Activated naive CD4-positive, alpha-beta T cell treated with anti-CD3 and anti-CD28 coated beads, Interleukin-2, amount 10 ng/mL, durations not matched to agents 7 days and 5 days (primary cell): Measurements from ENCODE around the gene MIS18A.
A peak's percentile ranks its signal among the peaks of the same experiment; 100 is the strongest.
"Not testable (repeated sequence)": the region's sequence is repeated elsewhere in the genome, so short reads cannot be mapped to it uniquely, and the experiment has no call there.

ENCODE experiments used
- CTCF ChIA-PET: fragments of 350-600 bp; sonication (Branson Sonifier 250); formaldehyde crosslinking; loops from one replicate; lab custom pipeline; 2021; ENCODE audit warnings: antibody characterized with exemption; lab: Charles Lee
- DNase-seq: peaks from one replicate; pipeline ENCODE4 v3.0.0-alpha.2; 2020
- H3K27ac Mint-ChIP-seq: one replicate; pipeline ENCODE4 v1.8.0; 2021; ENCODE audit warnings: mild to moderate bottlenecking, moderate library complexity, mixed read lengths
- H3K27me3 Mint-ChIP-seq: one replicate; pipeline ENCODE4 v1.8.0; 2021; ENCODE audit warnings: mild to moderate bottlenecking, mixed read lengths
- H3K36me3 Mint-ChIP-seq: one replicate; pipeline ENCODE4 v1.8.0; 2021; ENCODE audit warnings: mixed read lengths
- H3K4me1 Mint-ChIP-seq: one replicate; pipeline ENCODE4 v1.8.0; 2021; ENCODE audit warnings: mixed read lengths
- H3K4me3 Mint-ChIP-seq: one replicate; pipeline ENCODE4 v1.8.0; 2021; ENCODE audit warnings: mild to moderate bottlenecking, moderate library complexity, mixed read lengths
- H3K9me3 Mint-ChIP-seq: one replicate; pipeline ENCODE4 v1.8.0; 2021; ENCODE audit warnings: mixed read lengths

MIS18A gene

DNA sequence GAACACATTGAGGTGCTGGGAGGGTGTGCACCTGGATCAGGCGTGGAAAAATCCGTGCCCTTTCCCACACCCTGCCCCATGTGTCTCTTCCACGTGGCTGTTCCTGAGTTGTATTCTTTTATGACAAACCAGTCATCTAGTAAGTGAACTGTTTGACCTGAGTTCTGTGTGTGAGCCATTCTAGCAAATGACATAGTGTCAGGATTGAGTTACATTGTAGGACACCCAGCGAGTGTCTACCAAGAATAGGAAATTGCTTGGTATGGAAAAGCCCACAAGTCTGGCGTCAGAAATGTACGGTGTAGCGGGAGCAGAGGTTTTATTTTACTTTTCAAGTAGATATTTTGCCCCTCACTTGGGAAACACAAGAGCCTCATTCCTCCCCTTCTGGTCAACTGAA is 18.6 kb upstream of the MIS18A start:
- Mint-ChIP-seq H3K36me3 (no peaks in the 10 kb centered on the region), H3K9me3 (no peaks in the 10 kb centered on the region), H3K4me1 (no peaks in the 10 kb centered on the region), H3K27ac (no peak overlapping the region), H3K4me3 (no peak overlapping the region), H3K27me3 (no peaks in the 10 kb centered on the region)
- CTCF ChIA-PET, result no interaction called here
- DNase-seq, result no peak

- peaks cover under 1% of the 10 kb centered on the region for H3K36me3 Mint-ChIP-seq
- H3K4me3 Mint-ChIP-seq, result no peak overlapping the region
- CTCF ChIA-PET, result no interaction called here
- no peak overlapping the region for H3K27ac Mint-ChIP-seq
- no peaks in the 10 kb centered on the region for H3K27me3 Mint-ChIP-seq
- no peaks in the 10 kb centered on the region for H3K9me3 Mint-ChIP-seq
- DNase-seq, result no peak
- peaks cover under 1% of the 10 kb centered on the region for H3K4me1 Mint-ChIP-seq
Measured at GRCh38 chr21:32285476-32285875, 6.6 kb upstream of the MIS18A start.

- DNase-seq, result no peak
- Mint-ChIP-seq H3K27ac (peak overlapping the region; percentile 61), H3K27me3 (peaks cover 4% of the 10 kb centered on the region), H3K4me3 (no peak overlapping the region), H3K36me3 (peaks cover 3% of the 10 kb centered on the region), H3K4me1 (peaks cover 19% of the 10 kb centered on the region), H3K9me3 (no peaks in the 10 kb centered on the region)
- CTCF ChIA-PET, result no interaction called here
Measured at GRCh38 chr21:32282992-32283391, 4.1 kb upstream of the MIS18A start.

- H3K4me1 Mint-ChIP-seq, result peaks cover 28% of the 10 kb centered on the region
- CTCF ChIA-PET, result no interaction called here
- H3K27ac Mint-ChIP-seq, result no peak overlapping the region
- H3K4me3 Mint-ChIP-seq, result no peak overlapping the region
- H3K36me3 Mint-ChIP-seq, result peaks cover 3% of the 10 kb centered on the region
- no peaks in the 10 kb centered on the region for H3K9me3 Mint-ChIP-seq
- H3K27me3 Mint-ChIP-seq, result peaks cover 4% of the 10 kb centered on the region
- no peak for DNase-seq
Measured at GRCh38 chr21:32281531-32281930, 2.7 kb upstream of the MIS18A start.

DNA sequence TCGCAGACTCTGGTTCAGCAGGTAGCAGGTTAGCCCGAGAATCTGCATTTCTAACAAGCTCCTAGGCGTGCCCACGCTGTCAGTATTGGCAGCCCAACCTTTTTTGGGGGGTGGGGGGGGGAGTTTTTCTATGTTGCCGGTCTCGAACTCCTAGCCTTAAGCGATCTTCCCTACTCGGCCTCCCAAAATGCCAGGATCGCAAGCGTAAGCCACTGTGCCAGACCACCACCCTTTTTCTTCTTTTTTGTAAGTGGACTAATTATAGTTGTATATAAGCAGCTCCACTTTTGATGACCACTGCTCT is 480 bp upstream of the MIS18A start:
- CTCF ChIA-PET, result interaction anchor here (0.7 to 0.8 kb wide), 2 partner anchors 297 to 916 kb away, joined by 3 to 4 read pairs; no protein-coding TSS in a partner anchor

GRCh38 chr21:32278103-32278502 is 746 bp downstream of the MIS18A start:
- Mint-ChIP-seq H3K27me3 (peaks cover 4% of the 10 kb centered on the region), H3K4me3 (peak overlapping the region; percentile 99), H3K4me1 (peaks cover 29% of the 10 kb centered on the region), H3K9me3 (no peaks in the 10 kb centered on the region), H3K36me3 (peaks cover 9% of the 10 kb centered on the region), H3K27ac (peak overlapping the region; percentile 78)
- CTCF ChIA-PET, result no interaction called here
- peak; percentile 32 for DNase-seq

More for the DNA sequence above, 480 bp upstream of the MIS18A start:
- peaks cover 29% of the 10 kb centered on the region for H3K4me1 Mint-ChIP-seq
- H3K4me3 Mint-ChIP-seq, result peak overlapping the region; percentile 99
- H3K9me3 Mint-ChIP-seq, result no peaks in the 10 kb centered on the region
- no peak for DNase-seq
- H3K36me3 Mint-ChIP-seq, result peaks cover 7% of the 10 kb centered on the region
- peaks cover 4% of the 10 kb centered on the region for H3K27me3 Mint-ChIP-seq
- H3K27ac Mint-ChIP-seq, result peak overlapping the region; percentile 91

DNA sequence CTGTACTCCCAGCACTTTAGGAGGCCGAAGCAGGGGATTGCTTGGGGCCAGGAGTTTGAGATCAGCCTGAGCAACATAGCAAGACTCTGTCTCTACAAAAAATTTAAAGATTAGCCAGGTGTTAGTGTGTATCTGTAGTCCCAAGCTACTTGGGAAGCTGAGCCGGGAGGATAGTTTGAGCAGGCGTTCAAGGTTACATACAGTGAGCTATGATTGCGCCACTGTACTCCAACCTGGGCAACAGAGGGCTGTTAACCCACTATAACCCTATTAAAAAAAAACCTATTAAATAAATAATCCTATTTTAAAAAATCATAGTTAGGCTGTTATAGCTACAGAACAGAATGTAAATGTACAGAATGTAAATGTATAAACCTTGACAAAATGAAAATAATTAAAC is 2.2 kb downstream of the MIS18A start:
- H3K4me3 Mint-ChIP-seq, result no peak overlapping the region
- peaks cover 4% of the 10 kb centered on the region for H3K27me3 Mint-ChIP-seq
- peaks cover 29% of the 10 kb centered on the region for H3K4me1 Mint-ChIP-seq
- H3K27ac Mint-ChIP-seq, result no peak overlapping the region
- no peak for DNase-seq
- CTCF ChIA-PET, result interaction anchor here (1.4 kb wide), 1 partner anchor 21 kb away, joined by 6 read pairs; no protein-coding TSS in a partner anchor
- no peaks in the 10 kb centered on the region for H3K9me3 Mint-ChIP-seq
- peaks cover 9% of the 10 kb centered on the region for H3K36me3 Mint-ChIP-seq

GRCh38 chr21:32270748-32271147 is 8.1 kb downstream of the MIS18A start:
- Mint-ChIP-seq H3K36me3 (peaks cover 13% of the 10 kb centered on the region), H3K9me3 (no peaks in the 10 kb centered on the region), H3K4me3 (no peak overlapping the region), H3K27ac (no peak overlapping the region), H3K4me1 (no peaks in the 10 kb centered on the region), H3K27me3 (no peaks in the 10 kb centered on the region)
- DNase-seq, result no peak
- CTCF ChIA-PET, result no interaction called here

- H3K27me3 Mint-ChIP-seq, CTCF ChIA-PET, DNase-seq, H3K9me3 Mint-ChIP-seq, H3K36me3 Mint-ChIP-seq, H3K4me1 Mint-ChIP-seq, H3K4me3 Mint-ChIP-seq, H3K27ac Mint-ChIP-seq: not testable (repeated sequence)
Measured at GRCh38 chr21:32265321-32265720, 13.5 kb downstream of the MIS18A start.

DNA sequence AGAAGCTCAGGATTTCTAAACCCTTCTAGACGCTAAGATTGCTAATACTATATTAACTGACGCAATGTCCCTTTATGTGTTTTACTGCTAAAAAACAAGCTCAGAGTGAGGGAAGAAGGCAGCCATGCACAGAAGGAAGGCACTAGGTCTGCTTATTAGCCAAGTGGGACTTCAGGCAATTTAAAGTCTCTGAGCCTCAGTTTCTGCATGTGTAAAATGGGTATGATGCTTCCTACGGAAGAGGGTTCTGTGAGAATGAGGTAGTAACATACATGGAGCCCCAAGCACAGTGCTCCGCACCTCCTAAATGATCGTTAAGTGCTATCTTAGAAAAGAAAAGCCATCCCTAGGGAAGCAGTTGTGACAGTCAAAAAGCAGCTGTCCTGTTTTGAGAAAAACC is 16.9 kb downstream of the MIS18A start:
- Mint-ChIP-seq H3K27ac (no peak overlapping the region), H3K9me3 (no peaks in the 10 kb centered on the region), H3K4me3 (no peak overlapping the region), H3K27me3 (peaks cover 1% of the 10 kb centered on the region), H3K4me1 (no peaks in the 10 kb centered on the region), H3K36me3 (peaks cover 3% of the 10 kb centered on the region)
- CTCF ChIA-PET, result no interaction called here
- DNase-seq, result no peak

GRCh38 chr21:32260130-32260529 is 18.7 kb downstream of the MIS18A start:
- Mint-ChIP-seq H3K4me3 (no peak overlapping the region), H3K9me3 (no peaks in the 10 kb centered on the region), H3K4me1 (no peaks in the 10 kb centered on the region), H3K27ac (no peak overlapping the region), H3K27me3 (peaks cover 3% of the 10 kb centered on the region), H3K36me3 (no peaks in the 10 kb centered on the region)
- DNase-seq, result no peak
- CTCF ChIA-PET, result no interaction called here

DNA sequence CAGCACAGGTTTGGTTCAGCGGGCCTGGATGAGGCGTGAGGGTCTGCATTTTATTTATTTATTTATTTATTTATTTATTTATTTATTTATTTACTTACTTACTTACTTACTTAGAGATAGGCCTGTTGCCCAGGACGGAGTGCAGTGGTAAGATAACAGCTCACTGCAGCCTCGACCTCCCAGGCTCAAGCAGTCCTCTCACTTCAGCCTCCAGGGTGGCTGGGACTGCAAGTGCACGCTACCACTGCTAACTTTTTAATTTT is 20.1 kb downstream of the MIS18A start:
- not testable (repeated sequence) for H3K9me3 Mint-ChIP-seq, H3K4me3 Mint-ChIP-seq, H3K27ac Mint-ChIP-seq, H3K4me1 Mint-ChIP-seq, H3K27me3 Mint-ChIP-seq, DNase-seq, H3K36me3 Mint-ChIP-seq
- CTCF ChIA-PET, result interaction anchor here (0.8 to 1.5 kb wide), 8 partner anchors 14 to 1059 kb away, joined by 3 to 8 read pairs (median 4); partner anchors contain the start of gene HUNK

GRCh38 chr21:32257962-32258785 is 20.7 kb downstream of the MIS18A start:
- Mint-ChIP-seq H3K9me3 (no peaks in the 10 kb centered on the region), H3K27ac (no peak overlapping the region)
- CTCF ChIA-PET, result interaction anchor here (0.7 to 1.6 kb wide), 11 partner anchors 11 to 1059 kb away, joined by 3 to 8 read pairs (median 4); partner anchors contain the start of gene HUNK

GRCh38 chr21:32256873-32257620 is 21.8 kb downstream of the MIS18A start:
- H3K27ac Mint-ChIP-seq, result no peak overlapping the region
- peaks cover 14% of the 10 kb centered on the region for H3K27me3 Mint-ChIP-seq
- no peak overlapping the region for H3K4me3 Mint-ChIP-seq
- DNase-seq, result no peak
- CTCF ChIA-PET, result interaction anchor here (0.7 to 1.6 kb wide), 4 partner anchors 40 to 393 kb away, joined by 3 to 5 read pairs (median 4); partner anchors contain the start of gene HUNK
- no peaks in the 10 kb centered on the region for H3K36me3 Mint-ChIP-seq
- no peaks in the 10 kb centered on the region for H3K4me1 Mint-ChIP-seq
- H3K9me3 Mint-ChIP-seq, result no peaks in the 10 kb centered on the region

More at GRCh38 chr21:32257962-32258785, 20.7 kb downstream of the MIS18A start:
- H3K27me3 Mint-ChIP-seq, result peaks cover 7% of the 10 kb centered on the region
- peak; percentile 53 for DNase-seq
- no peaks in the 10 kb centered on the region for H3K36me3 Mint-ChIP-seq
- H3K4me1 Mint-ChIP-seq, result no peaks in the 10 kb centered on the region
- H3K4me3 Mint-ChIP-seq, result no peak overlapping the region
